ENCODE results near the gene SEMA4B.

DNA sequence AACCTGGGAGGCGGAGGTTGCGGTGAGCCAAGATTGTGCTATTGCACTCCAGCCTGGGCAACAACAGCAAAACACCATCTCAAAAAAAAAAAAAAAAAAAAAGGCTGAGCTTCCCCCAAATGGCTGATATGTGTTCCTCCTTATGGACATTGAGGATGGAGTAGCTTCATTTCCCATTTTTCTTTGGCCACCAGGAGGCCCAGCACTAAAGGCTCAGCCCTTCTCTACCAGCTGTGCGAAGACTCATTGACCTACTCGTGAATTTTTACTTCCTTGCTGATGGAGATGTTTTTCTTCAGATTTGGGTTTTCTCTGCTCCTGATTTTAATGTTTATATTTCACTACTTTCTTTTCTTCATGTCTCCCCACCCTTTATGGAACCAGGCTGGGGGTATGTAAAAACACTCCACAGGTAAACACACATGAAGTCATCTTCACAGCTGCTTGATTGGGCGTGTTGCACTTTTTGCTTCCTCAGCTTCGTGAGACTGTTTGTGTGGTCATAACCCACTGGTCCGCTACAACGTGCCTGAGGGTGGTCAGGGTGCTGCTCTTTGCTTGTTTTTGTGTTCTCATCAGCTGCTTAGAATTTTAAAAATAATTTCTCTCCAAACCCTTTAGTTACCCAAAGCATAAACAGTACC, 13.5 kb downstream of the SEMA4B start:
- no peak for TF ChIP-seq EZH2 (IDR thresholded peaks at IDR 0.05; ENCODE audit: borderline replicate concordance, control insufficient read depth, low read depth, low read length)
- TF ChIP-seq, protein P1, sequence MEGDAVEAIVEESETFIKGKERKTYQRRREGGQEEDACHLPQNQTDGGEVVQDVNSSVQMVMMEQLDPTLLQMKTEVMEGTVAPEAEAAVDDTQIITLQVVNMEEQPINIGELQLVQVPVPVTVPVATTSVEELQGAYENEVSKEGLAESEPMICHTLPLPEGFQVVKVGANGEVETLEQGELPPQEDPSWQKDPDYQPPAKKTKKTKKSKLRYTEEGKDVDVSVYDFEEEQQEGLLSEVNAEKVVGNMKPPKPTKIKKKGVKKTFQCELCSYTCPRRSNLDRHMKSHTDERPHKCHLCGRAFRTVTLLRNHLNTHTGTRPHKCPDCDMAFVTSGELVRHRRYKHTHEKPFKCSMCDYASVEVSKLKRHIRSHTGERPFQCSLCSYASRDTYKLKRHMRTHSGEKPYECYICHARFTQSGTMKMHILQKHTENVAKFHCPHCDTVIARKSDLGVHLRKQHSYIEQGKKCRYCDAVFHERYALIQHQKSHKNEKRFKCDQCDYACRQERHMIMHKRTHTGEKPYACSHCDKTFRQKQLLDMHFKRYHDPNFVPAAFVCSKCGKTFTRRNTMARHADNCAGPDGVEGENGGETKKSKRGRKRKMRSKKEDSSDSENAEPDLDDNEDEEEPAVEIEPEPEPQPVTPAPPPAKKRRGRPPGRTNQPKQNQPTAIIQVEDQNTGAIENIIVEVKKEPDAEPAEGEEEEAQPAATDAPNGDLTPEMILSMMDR (IDR thresholded peaks at IDR 0.05 in 2 of 3, conservative IDR thresholded peaks at IDR 0.05 in 1 of 3; ENCODE audit: control insufficient read depth in 2 of 3, extremely low read depth in 1 of 3, insufficient read depth in 1 of 3, low read depth in 3 of 3, low read length in 3 of 3): no peak
- no peak for TF ChIP-seq CHD2 (IDR thresholded peaks at IDR 0.05; ENCODE audit: borderline replicate concordance, low read depth, low read length)
- TF ChIP-seq, protein P2, sequence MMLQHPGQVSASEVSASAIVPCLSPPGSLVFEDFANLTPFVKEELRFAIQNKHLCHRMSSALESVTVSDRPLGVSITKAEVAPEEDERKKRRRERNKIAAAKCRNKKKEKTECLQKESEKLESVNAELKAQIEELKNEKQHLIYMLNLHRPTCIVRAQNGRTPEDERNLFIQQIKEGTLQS (IDR thresholded peaks at IDR 0.05; ENCODE audit: borderline replicate concordance, extremely low read depth, low read depth, low read length): no peak
- TF ChIP-seq BHLHE40 (IDR thresholded peaks at IDR 0.05; ENCODE audit: borderline replicate concordance in 1 of 2, low read depth in 2 of 2, low read length in 1 of 2): no peak
- TF ChIP-seq SIN3A (IDR thresholded peaks at IDR 0.05; ENCODE audit: low read depth, low read length): no peak
- TF ChIP-seq WRNIP1 (IDR thresholded peaks at IDR 0.05; ENCODE audit: borderline replicate concordance, low read depth, low read length): no peak
- no peak for TF ChIP-seq IKZF1 (conservative IDR thresholded peaks at IDR 0.05)
- no peak for TF ChIP-seq ZNF24 (IDR thresholded peaks at IDR 0.05)
- TF ChIP-seq, protein P3, sequence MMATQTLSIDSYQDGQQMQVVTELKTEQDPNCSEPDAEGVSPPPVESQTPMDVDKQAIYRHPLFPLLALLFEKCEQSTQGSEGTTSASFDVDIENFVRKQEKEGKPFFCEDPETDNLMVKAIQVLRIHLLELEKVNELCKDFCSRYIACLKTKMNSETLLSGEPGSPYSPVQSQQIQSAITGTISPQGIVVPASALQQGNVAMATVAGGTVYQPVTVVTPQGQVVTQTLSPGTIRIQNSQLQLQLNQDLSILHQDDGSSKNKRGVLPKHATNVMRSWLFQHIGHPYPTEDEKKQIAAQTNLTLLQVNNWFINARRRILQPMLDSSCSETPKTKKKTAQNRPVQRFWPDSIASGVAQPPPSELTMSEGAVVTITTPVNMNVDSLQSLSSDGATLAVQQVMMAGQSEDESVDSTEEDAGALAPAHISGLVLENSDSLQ (IDR thresholded peaks at IDR 0.05): no peak
- TF ChIP-seq BCL11A (IDR thresholded peaks at IDR 0.05; ENCODE audit: low read depth, low read length): no peak
- TF ChIP-seq, protein P4, sequence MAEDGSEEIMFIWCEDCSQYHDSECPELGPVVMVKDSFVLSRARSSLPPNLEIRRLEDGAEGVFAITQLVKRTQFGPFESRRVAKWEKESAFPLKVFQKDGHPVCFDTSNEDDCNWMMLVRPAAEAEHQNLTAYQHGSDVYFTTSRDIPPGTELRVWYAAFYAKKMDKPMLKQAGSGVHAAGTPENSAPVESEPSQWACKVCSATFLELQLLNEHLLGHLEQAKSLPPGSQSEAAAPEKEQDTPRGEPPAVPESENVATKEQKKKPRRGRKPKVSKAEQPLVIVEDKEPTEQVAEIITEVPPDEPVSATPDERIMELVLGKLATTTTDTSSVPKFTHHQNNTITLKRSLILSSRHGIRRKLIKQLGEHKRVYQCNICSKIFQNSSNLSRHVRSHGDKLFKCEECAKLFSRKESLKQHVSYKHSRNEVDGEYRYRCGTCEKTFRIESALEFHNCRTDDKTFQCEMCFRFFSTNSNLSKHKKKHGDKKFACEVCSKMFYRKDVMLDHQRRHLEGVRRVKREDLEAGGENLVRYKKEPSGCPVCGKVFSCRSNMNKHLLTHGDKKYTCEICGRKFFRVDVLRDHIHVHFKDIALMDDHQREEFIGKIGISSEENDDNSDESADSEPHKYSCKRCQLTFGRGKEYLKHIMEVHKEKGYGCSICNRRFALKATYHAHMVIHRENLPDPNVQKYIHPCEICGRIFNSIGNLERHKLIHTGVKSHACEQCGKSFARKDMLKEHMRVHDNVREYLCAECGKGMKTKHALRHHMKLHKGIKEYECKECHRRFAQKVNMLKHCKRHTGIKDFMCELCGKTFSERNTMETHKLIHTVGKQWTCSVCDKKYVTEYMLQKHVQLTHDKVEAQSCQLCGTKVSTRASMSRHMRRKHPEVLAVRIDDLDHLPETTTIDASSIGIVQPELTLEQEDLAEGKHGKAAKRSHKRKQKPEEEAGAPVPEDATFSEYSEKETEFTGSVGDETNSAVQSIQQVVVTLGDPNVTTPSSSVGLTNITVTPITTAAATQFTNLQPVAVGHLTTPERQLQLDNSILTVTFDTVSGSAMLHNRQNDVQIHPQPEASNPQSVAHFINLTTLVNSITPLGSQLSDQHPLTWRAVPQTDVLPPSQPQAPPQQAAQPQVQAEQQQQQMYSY (CRISPR knock-in tag; IDR thresholded peaks at IDR 0.05): no peak
- TF ChIP-seq SREBF2 (IDR thresholded peaks at IDR 0.05; ENCODE audit: low read length): no peak
- TF ChIP-seq POLR2A (IDR thresholded peaks at IDR 0.05; ENCODE audit: low read depth, low read length): no peak
